Endothelial cell of umbilical vein (primary cell): ENCODE measurements around the gene ZNF804A. TPM values are rescaled to one million over a fixed set of nuclear protein-coding genes. Genes with fewer than 3 reads are reported as not detected.

Experiments
- BruUV-seq: library from RNA; stranded (reverse); fragments of 400-500 nt; replicated peaks from 2 replicates; lab custom pipeline; 2021; lab: Mats Ljungman, UMichigan
- CTCF ChIA-PET: fragments of 300-600, 350-600 bp; sonication (Branson Sonifier 250); formaldehyde crosslinking; loops from one replicate; lab custom pipeline; 2021; ENCODE audit warnings: antibody characterized with exemption, inconsistent platforms; lab: Charles Lee
- POLR2A ChIA-PET: fragments of 300-600, 350-600 bp; sonication (Branson Sonifier 250); formaldehyde crosslinking; loops from one replicate; lab custom pipeline; 2021; ENCODE audit warnings: antibody characterized with exemption, inconsistent platforms; lab: Charles Lee
- DNase-seq: peaks from one replicate; pipeline ENCODE4 v3.0.0-alpha.2; 2011; ENCODE audit warnings: low read depth, low spot score
- FAIRE-seq: peaks from 2 replicates; lab custom pipeline; 2011; peaks lifted over from hg19 to GRCh38; lab: Jason Lieb, UNC
- H2AFZ ChIP-seq: 2 replicates; pipeline ENCODE4 v1.6.0; 2012; ENCODE audit warnings: low read depth, low read length, control low read depth, inconsistent platforms
- H3K27ac ChIP-seq: 2 replicates; pipeline ENCODE4 v1.5.1; 2011; ENCODE audit warnings: low read depth, mild to moderate bottlenecking, control low read depth, low read length, moderate library complexity; ENCODE audit not compliant: insufficient read depth
- H3K27me3 ChIP-seq, 2 experiments: 2 replicates each; pipeline versions ENCODE4 v1.6.0 to v1.6.1; 2011; ENCODE audit warnings: low read length in 2 of 2, mixed read lengths in 1 of 2; ENCODE audit not compliant: control insufficient read depth in 2 of 2, insufficient read depth in 2 of 2
- H3K36me3 ChIP-seq, 2 experiments: 2 replicates in 1 of 2; 3 replicates in 1 of 2; pipeline ENCODE4 v1.5.1; 2011; ENCODE audit warnings: low read length in 2 of 2, mild to moderate bottlenecking in 1 of 2, moderate library complexity in 1 of 2; ENCODE audit not compliant: control insufficient read depth in 2 of 2, insufficient read depth in 2 of 2; ENCODE audit errors: extremely low read depth in 1 of 2
- H3K4me1 ChIP-seq: 3 replicates; pipeline ENCODE4 v1.5.1; 2011; ENCODE audit warnings: mild to moderate bottlenecking, low read length; ENCODE audit not compliant: control insufficient read depth, insufficient read depth; ENCODE audit errors: extremely low read depth
- H3K4me2 ChIP-seq: 2 replicates; pipeline ENCODE4 v1.6.1; 2011; ENCODE audit warnings: low read length, control low read depth, mixed read lengths; ENCODE audit not compliant: insufficient read depth
- H3K4me3 ChIP-seq, 3 experiments: fragments of 200-600 bp in 1 of 3; sonication (generic), shearing (Covaris generic) in 1 of 3; replicated peaks in 1 of 3; 2 replicates each; pipeline ENCODE4 v1.5.1; 2011 to 2016; ENCODE audit warnings: control low read depth in 3 of 3, low read length in 3 of 3, mild to moderate bottlenecking in 2 of 3, inconsistent platforms in 1 of 3, low read depth in 1 of 3, moderate library complexity in 1 of 3; ENCODE audit not compliant: insufficient read depth in 1 of 3
- H3K79me2 ChIP-seq: 2 replicates; pipeline ENCODE4 v1.6.0; 2012; ENCODE audit warnings: low read length, inconsistent platforms; ENCODE audit not compliant: control insufficient read depth, insufficient read depth
- H3K9ac ChIP-seq: replicated peaks from 2 replicates; pipeline ENCODE3; 2011; ENCODE audit warnings: low read length, control low read depth; ENCODE audit not compliant: insufficient read depth; ENCODE audit errors: extremely low read depth
- H3K9me1 ChIP-seq: replicated peaks from 3 replicates; pipeline ENCODE4 v1.6.0; 2011; ENCODE audit warnings: mild to moderate bottlenecking, low read length; ENCODE audit not compliant: control insufficient read depth, insufficient read depth; ENCODE audit errors: extremely low read depth
- H3K9me3 ChIP-seq: replicated peaks from 2 replicates; pipeline ENCODE4 v1.5.1; 2012; ENCODE audit warnings: low read length, inconsistent platforms; ENCODE audit not compliant: control insufficient read depth, insufficient read depth
- H4K20me1 ChIP-seq: replicated peaks from 2 replicates; pipeline ENCODE3; 2011; ENCODE audit warnings: mild to moderate bottlenecking, low read length; ENCODE audit not compliant: control insufficient read depth, insufficient read depth; ENCODE audit errors: extremely low read depth
- CTCF ChIP-seq, 2 donors: IDR thresholded peaks; 1 replicate in 1 of 2; 2 replicates in 1 of 2; pipeline ENCODE4 v1.5.1; 2011; ENCODE audit warnings: low read length in 2 of 2, mild to moderate bottlenecking in 2 of 2, moderate library complexity in 2 of 2, control low read depth in 1 of 2, inconsistent platforms in 1 of 2, low read depth in 1 of 2; ENCODE audit not compliant: insufficient read depth in 1 of 2; ENCODE audit errors: extremely low read depth in 1 of 2
- EZH2 ChIP-seq: IDR thresholded peaks from 2 replicates; pipeline ENCODE4 v1.6.1; 2012; ENCODE audit warnings: borderline replicate concordance, low read depth, mild to moderate bottlenecking, moderate library complexity, low read length, inconsistent platforms; ENCODE audit not compliant: severe bottlenecking
- FOS ChIP-seq: IDR thresholded peaks from 2 replicates; pipeline ENCODE4 v1.6.1; 2011; ENCODE audit warnings: mild to moderate bottlenecking, low read length, moderate library complexity, borderline replicate concordance; ENCODE audit not compliant: insufficient read depth
- GATA2 ChIP-seq: IDR thresholded peaks from 2 replicates; pipeline ENCODE4 v1.7.0; 2011; ENCODE audit warnings: low read depth, mild to moderate bottlenecking, moderate library complexity, mixed read lengths, low read length; ENCODE audit not compliant: insufficient read length, insufficient read depth
- JUN ChIP-seq: IDR thresholded peaks from 2 replicates; pipeline ENCODE4 v1.6.1; 2011; ENCODE audit warnings: borderline replicate concordance, low read depth; ENCODE audit not compliant: insufficient read length, insufficient read depth
- MYC ChIP-seq: IDR thresholded peaks from one replicate; pipeline ENCODE4 v1.6.1; 2011; ENCODE audit warnings: mild to moderate bottlenecking, low read depth, low read length
- POLR2A ChIP-seq: IDR thresholded peaks from 2 replicates; pipeline ENCODE4 v1.6.1; 2012; ENCODE audit warnings: low read depth, mild to moderate bottlenecking, control low read depth, low read length
- POLR2AphosphoS5 ChIP-seq: IDR thresholded peaks from 2 replicates; pipeline ENCODE4 v1.6.1; 2012; ENCODE audit warnings: low read depth, mild to moderate bottlenecking, control low read depth, low read length, moderate library complexity; ENCODE audit not compliant: insufficient read depth
- dilution Hi-C: fragments of 300-500 bp; cut with MboI; formaldehyde crosslinking; loops from one replicate; pipeline ENCODE4 v1.15.0; 2019; ENCODE audit warnings: low sequenced_read_pairs; ENCODE audit not compliant: extremely low pct_ligation_motif_present
- intact Hi-C: fragments of 100-400 bp; cut with micrococcal nuclease; formaldehyde crosslinking; loops from one replicate; pipeline ENCODE4 v1.10.0; 2022
- polyA plus RNA-seq, 4 experiments: library from polyadenylated mRNA; depleted of rRNA in 3 of 4; stranded (reverse) in 3 of 4; unstranded in 1 of 4; fragments of >200 nt; gene quantifications; 2 replicates each; pipeline versions ENCODE4 v1.2.1 to v1.2.3, GENCODE V29; 2011 to 2012; ENCODE audit warnings: missing spikeins in 1 of 4
- total RNA-seq: library from RNA; stranded (reverse); gene quantifications from 2 replicates; pipeline ENCODE4 v1.2.3, GENCODE V29; 2021
- TF ChIP-seq, protein P1 (sequence below): IDR thresholded peaks from 2 replicates; pipeline ENCODE4 v1.6.1; 2011; ENCODE audit not compliant: insufficient read depth, insufficient read length

Gene ZNF804A
- total and polyA plus RNA-seq, 2 donors (not counting 3 experiments of a cell fraction or from before 2014, with no cell fraction given) = 0.22 TPM; not detected in 1

DNA sequence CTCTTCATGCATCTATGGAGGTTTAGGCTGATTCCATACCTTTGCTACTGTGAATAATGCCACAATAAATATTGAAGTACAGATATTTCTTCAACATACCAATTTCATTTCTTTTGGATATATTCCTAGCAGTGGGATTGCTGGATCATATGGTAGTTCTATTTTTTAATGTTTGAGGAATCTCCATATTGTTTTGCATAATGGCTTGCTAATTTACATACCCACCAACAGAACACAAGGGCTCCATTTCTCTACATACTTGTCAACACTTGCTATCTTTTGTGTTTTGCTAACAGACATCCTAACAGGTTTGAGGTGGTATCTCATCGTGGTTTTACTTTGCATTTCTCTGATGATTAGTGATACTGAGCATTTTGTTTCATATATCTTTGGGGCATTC lies 253.2 kb downstream of the ZNF804A start:
- ChIA-PET CTCF (interaction anchor here (0.6 kb wide), 1 partner anchor 603 kb away, joined by 3 read pairs; no protein-coding TSS in a partner anchor), POLR2A (no interaction called here)
- no peaks in the 10 kb centered on the region for H3K27me3 ChIP-seq
- no peak overlapping the region for H3K4me2 ChIP-seq
- H2AFZ ChIP-seq = no peak overlapping the region
- intact Hi-C loops = no loop called here
- no peak for DNase-seq
- H3K36me3 ChIP-seq = no peaks in the 10 kb centered on the region
- dilution Hi-C loops = no loop called here
- TF ChIP-seq EZH2 (no peak), GATA2 (no peak), MYC (no peak), CTCF (IDR thresholded peaks at IDR 0.05; ENCODE audit: extremely low read depth in 1 of 2, insufficient read depth in 1 of 2, low read depth in 1 of 2, low read length in 2 of 2) (no peak), JUN (no peak), FOS (no peak), POLR2AphosphoS5 (no peak), POLR2A (no peak)
- TF ChIP-seq, protein P1, sequence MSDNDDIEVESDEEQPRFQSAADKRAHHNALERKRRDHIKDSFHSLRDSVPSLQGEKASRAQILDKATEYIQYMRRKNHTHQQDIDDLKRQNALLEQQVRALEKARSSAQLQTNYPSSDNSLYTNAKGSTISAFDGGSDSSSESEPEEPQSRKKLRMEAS = no peak
- no peak overlapping the region for H3K4me3 ChIP-seq
- no peaks in the 10 kb centered on the region for H3K79me2 ChIP-seq
- H3K9me3 ChIP-seq = no peaks in the 10 kb centered on the region
- H3K9ac ChIP-seq = no peak overlapping the region
- no TSS peak for BruUV-seq
- no peaks in the 10 kb centered on the region for H4K20me1 ChIP-seq
- H3K9me1 ChIP-seq = no peaks in the 10 kb centered on the region
- no peak overlapping the region for H3K27ac ChIP-seq
- H3K4me1 ChIP-seq = no peaks in the 10 kb centered on the region
- FAIRE-seq = no peak
